Right atrium auricular region (tissue), 2 donors: ENCODE data around the gene ZNF557. TPM values are rescaled to one million over a fixed set of nuclear protein-coding genes. Genes with fewer than 3 reads are reported as not detected.

Experiments
- DNase-seq: peaks from one replicate; pipeline ENCODE4 v3.0.0-alpha.2; 2019; ENCODE audit warnings: low spot score
- H3K27ac ChIP-seq, 2 donors: fragments of 200-600 bp; sonication (generic); 1 replicate in 1 of 2; 2 replicates in 1 of 2; pipeline ENCODE4 v1.5.1; 2016 to 2019
- H3K27me3 ChIP-seq, 2 donors: fragments of 200-600 bp; sonication (generic); one replicate each; pipeline versions ENCODE4 v1.5.1 to v1.6.0; 2017 to 2019
- H3K36me3 ChIP-seq: fragments of 200-600 bp; sonication (generic); one replicate; pipeline ENCODE4 v1.5.1; 2016
- H3K4me1 ChIP-seq, 2 donors: fragments of 200-600 bp; sonication (generic); one replicate each; pipeline versions ENCODE4 v1.5.1 to v1.6.0; 2017 to 2019
- H3K4me3 ChIP-seq, 2 donors: fragments of 200-600 bp; sonication (generic); 1 replicate in 1 of 2; 2 replicates in 1 of 2; pipeline ENCODE4 v1.5.1; 2017 to 2019; ENCODE audit warnings: mild to moderate bottlenecking in 1 of 2, moderate library complexity in 1 of 2
- H3K9me3 ChIP-seq, 2 donors: fragments of 200-600 bp; sonication (generic); one replicate each; pipeline ENCODE4 v1.5.1; 2019
- CTCF ChIP-seq, 2 donors: fragments of 200-600 bp; sonication (generic); IDR thresholded peaks; one replicate each; pipeline ENCODE4 v1.5.1; 2019; ENCODE audit warnings: antibody characterized with exemption in 2 of 2
- total RNA-seq, 2 donors: library from RNA; depleted of rRNA; stranded (reverse); fragments of >200 nt; gene quantifications; one replicate each; pipeline ENCODE4 v1.1.0, GENCODE V29; 2016

ZNF557 gene
- total RNA-seq, 2 donors from 2014 or later: 3.1 to 5.1 TPM

GRCh38 chr19:7101498-7102253, 32.2 kb downstream of the ZNF557 start:
- TF ChIP-seq CTCF (IDR thresholded peaks at IDR 0.05): no peak
- Histone ChIP-seq H3K4me1 (no peaks in the 10 kb centered on the region), H3K4me3 (no peak overlapping the region)

GRCh38 chr19:7104747-7105447, 35.4 kb downstream of the ZNF557 start:
- DNase-seq: no peak

More at GRCh38 chr19:7101498-7102253, 32.2 kb downstream of the ZNF557 start:
- Histone ChIP-seq H3K9me3 (no peaks in the 10 kb centered on the region), H3K27me3 (no peaks in the 10 kb centered on the region), H3K27ac (no peak overlapping the region), H3K36me3 (no peaks in the 10 kb centered on the region)
- DNase-seq: no peak

GRCh38 chr19:7106711-7107657, 37.5 kb downstream of the ZNF557 start:
- Histone ChIP-seq H3K4me1 (no peaks in the 10 kb centered on the region), H3K4me3 (no peak overlapping the region), H3K9me3 (no peaks in the 10 kb centered on the region), H3K36me3 (no peaks in the 10 kb centered on the region), H3K27ac (no peak overlapping the region), H3K27me3 (no peaks in the 10 kb centered on the region)
- no peak for TF ChIP-seq CTCF (IDR thresholded peaks at IDR 0.05)
- DNase-seq: no peak

More at GRCh38 chr19:7104747-7105447, 35.4 kb downstream of the ZNF557 start:
- no peaks in the 10 kb centered on the region for H3K9me3 ChIP-seq
- H3K4me1 ChIP-seq: no peaks in the 10 kb centered on the region
- H3K27ac ChIP-seq: no peak overlapping the region
- H3K36me3 ChIP-seq: no peaks in the 10 kb centered on the region
- no peak for TF ChIP-seq CTCF (IDR thresholded peaks at IDR 0.05)
- H3K27me3 ChIP-seq: no peaks in the 10 kb centered on the region
- H3K4me3 ChIP-seq: no peak overlapping the region

GRCh38 chr19:7109678-7110289, 40.3 kb downstream of the ZNF557 start:
- no peak overlapping the region for H3K4me3 ChIP-seq
- H3K4me1 ChIP-seq: no peaks in the 10 kb centered on the region
- H3K27me3 ChIP-seq: no peaks in the 10 kb centered on the region
- DNase-seq: no peak
- no peak for TF ChIP-seq CTCF (IDR thresholded peaks at IDR 0.05)
- no peak overlapping the region for H3K27ac ChIP-seq
- no peaks in the 10 kb centered on the region for H3K9me3 ChIP-seq
- H3K36me3 ChIP-seq: no peaks in the 10 kb centered on the region

- no peak for TF ChIP-seq CTCF (IDR thresholded peaks at IDR 0.05)
- H3K4me1 ChIP-seq: no peaks in the 10 kb centered on the region
- no peak overlapping the region for H3K27ac ChIP-seq
- H3K9me3 ChIP-seq: no peaks in the 10 kb centered on the region
- H3K27me3 ChIP-seq: no peaks in the 10 kb centered on the region
- DNase-seq: no peak
- H3K4me3 ChIP-seq: no peak overlapping the region
- H3K36me3 ChIP-seq: peaks cover 9% of the 10 kb centered on the region
Measured at GRCh38 chr19:7112675-7113074, 43.2 kb downstream of the ZNF557 start.
